Progenitor cell of endocrine pancreas (in vitro differentiated cells): ENCODE data around the gene OR51T1. TPM values are rescaled to one million over a fixed set of nuclear protein-coding genes. Genes with fewer than 3 reads are reported as not detected.

Experiments
- DNase-seq: peaks from one replicate; pipeline ENCODE4 v3.0.0; 2021; ENCODE audit warnings: low spot score; ENCODE audit not compliant: unreplicated experiment
- H3K27ac Mint-ChIP-seq: 2 replicates; pipeline ENCODE4 v1.8.0; 2021; ENCODE audit warnings: mild to moderate bottlenecking, moderate library complexity, mixed read lengths
- H3K27me3 Mint-ChIP-seq: 2 replicates; pipeline ENCODE4 v1.8.0; 2021; ENCODE audit warnings: mixed read lengths
- H3K36me3 Mint-ChIP-seq: 2 replicates; pipeline ENCODE4 v1.8.0; 2022; ENCODE audit warnings: mixed read lengths; ENCODE audit not compliant: insufficient read depth
- H3K4me1 Mint-ChIP-seq: 2 replicates; pipeline ENCODE4 v1.8.0; 2021; ENCODE audit warnings: low read depth, mixed read lengths
- H3K4me3 Mint-ChIP-seq: 2 replicates; pipeline ENCODE4 v1.8.0; 2021; ENCODE audit warnings: low read depth, mild to moderate bottlenecking, moderate library complexity, mixed read lengths
- H3K9me3 Mint-ChIP-seq: 2 replicates; pipeline ENCODE4 v1.8.0; 2021; ENCODE audit warnings: low read depth, mixed read lengths
- CTCF ChIP-seq: fragments of 200-600 bp; sonication (generic); IDR thresholded peaks from one replicate; pipeline ENCODE4 v1.5.0; 2021; ENCODE audit warnings: antibody characterized with exemption, mild to moderate bottlenecking; ENCODE audit not compliant: unreplicated experiment
- total RNA-seq: library from RNA; stranded (reverse); gene quantifications from 2 replicates; pipeline ENCODE4 v1.2.1, GENCODE V29; 2021

OR51T1 gene
- total RNA-seq, 1 donor from 2014 or later = not detected

- Mint-ChIP-seq H3K4me1 (peaks cover 5% of the 10 kb centered on the region), H3K4me3 (no peak overlapping the region), H3K9me3 (no peaks in the 10 kb centered on the region), H3K27me3 (no peaks in the 10 kb centered on the region), H3K27ac (no peak overlapping the region), H3K36me3 (no peaks in the 10 kb centered on the region)
- DNase-seq = no peak
- no peak for TF ChIP-seq CTCF
These were observed 2.7 kb downstream of the OR51T1 start for GRCh38 chr11:4884361-4884760.

- H3K27ac Mint-ChIP-seq = no peak overlapping the region
- no peak overlapping the region for H3K4me3 Mint-ChIP-seq
- no peak for TF ChIP-seq CTCF
- peaks cover 5% of the 10 kb centered on the region for H3K4me1 Mint-ChIP-seq
- H3K27me3 Mint-ChIP-seq = no peaks in the 10 kb centered on the region
- no peak for DNase-seq
- no peaks in the 10 kb centered on the region for H3K9me3 Mint-ChIP-seq
- no peaks in the 10 kb centered on the region for H3K36me3 Mint-ChIP-seq
These were observed 4.5 kb downstream of the OR51T1 start for GRCh38 chr11:4886186-4886585.

- DNase-seq = no peak
- Mint-ChIP-seq H3K27ac (no peak overlapping the region), H3K4me1 (peaks cover 5% of the 10 kb centered on the region), H3K36me3 (no peaks in the 10 kb centered on the region), H3K4me3 (no peak overlapping the region), H3K9me3 (no peaks in the 10 kb centered on the region), H3K27me3 (no peaks in the 10 kb centered on the region)
- TF ChIP-seq CTCF = no peak
These were observed 5.9 kb downstream of the OR51T1 start for GRCh38 chr11:4887591-4887990.

GRCh38 chr11:4890279-4890678 is 8.6 kb downstream of the OR51T1 start:
- Mint-ChIP-seq H3K27ac (no peak overlapping the region), H3K9me3 (no peaks in the 10 kb centered on the region), H3K36me3 (no peaks in the 10 kb centered on the region), H3K4me3 (no peak overlapping the region), H3K4me1 (no peaks in the 10 kb centered on the region), H3K27me3 (no peaks in the 10 kb centered on the region)
- TF ChIP-seq CTCF = no peak
- DNase-seq = no peak

GRCh38 chr11:4891996-4892640 is 10.4 kb downstream of the OR51T1 start:
- Mint-ChIP-seq H3K4me3 (no peak overlapping the region), H3K27me3 (no peaks in the 10 kb centered on the region), H3K27ac (no peak overlapping the region), H3K9me3 (no peaks in the 10 kb centered on the region), H3K36me3 (no peaks in the 10 kb centered on the region), H3K4me1 (no peaks in the 10 kb centered on the region)
- TF ChIP-seq CTCF = peak; percentile 25
- DNase-seq = no peak
